IMR-90 (cell line): ENCODE data around the gene UST. TPM values are rescaled to one million over a fixed set of nuclear protein-coding genes. Genes with fewer than 3 reads are reported as not detected.
A peak's percentile ranks its signal among the peaks of the same experiment; 100 is the strongest.

Experiments used
- ATAC-seq: fragments of 200-7000 bp; cut with Tn5 transposase; 2 replicates; pipeline ENCODE4 v1.9.1; 2020; ENCODE audit warnings: low read depth, mild to moderate bottlenecking, moderate library complexity
- BruUV-seq: library from RNA; stranded (reverse); fragments of 400-500 nt; replicated peaks from 2 replicates; lab custom pipeline; 2021; lab: Mats Ljungman, UMichigan
- CTCF ChIA-PET: fragments of 300-600 bp; formaldehyde crosslinking; extraction: SDS; loops from one replicate; lab custom pipeline; 2021; ENCODE audit warnings: antibody characterized with exemption; lab: Yijun Ruan, JAX
- POLR2A ChIA-PET: fragments of 300-600 bp; sonication (Branson Sonifier 250); formaldehyde crosslinking; loops from one replicate; lab custom pipeline; 2022; ENCODE audit warnings: antibody characterized with exemption; ENCODE audit not compliant: unreplicated experiment; lab: Charles Lee
- DNase-seq: peaks from one replicate; pipeline ENCODE4 v3.0.0; 2013
- H2AFZ ChIP-seq: replicated peaks from 2 replicates; pipeline ENCODE3; 2013; ENCODE audit warnings: low read length, mild to moderate bottlenecking; ENCODE audit not compliant: poor library complexity
- H2AK5ac ChIP-seq: 2 replicates; pipeline ENCODE4 v1.6.1; 2013; ENCODE audit warnings: low read depth, low read length, inconsistent platforms
- H2AK9ac ChIP-seq: replicated peaks from 2 replicates; pipeline ENCODE3; 2013; ENCODE audit warnings: mild to moderate bottlenecking, low read depth, low read length, moderate library complexity; ENCODE audit not compliant: poor library complexity
- H2BK120ac ChIP-seq: 2 replicates; pipeline ENCODE4 v1.6.1; 2013; ENCODE audit warnings: low read depth, low read length, inconsistent platforms
- H2BK15ac ChIP-seq: 3 replicates; pipeline ENCODE4 v1.6.1; 2013; ENCODE audit warnings: low read depth, low read length, inconsistent platforms
- H2BK20ac ChIP-seq: 2 replicates; pipeline ENCODE4 v1.6.1; 2013; ENCODE audit warnings: low read depth, mild to moderate bottlenecking, inconsistent platforms, low read length, moderate library complexity
- H2BK5ac ChIP-seq: 2 replicates; pipeline ENCODE4 v1.6.1; 2013; ENCODE audit warnings: mild to moderate bottlenecking, low read depth, low read length, inconsistent platforms; ENCODE audit not compliant: poor library complexity, severe bottlenecking
- H3K14ac ChIP-seq: replicated peaks from 2 replicates; pipeline ENCODE4 v1.6.1; 2013; ENCODE audit warnings: low read depth, low read length, inconsistent platforms
- H3K18ac ChIP-seq: 2 replicates; pipeline ENCODE4 v1.6.1; 2013; ENCODE audit warnings: low read depth, low read length, control low read depth
- H3K23ac ChIP-seq: 2 replicates; pipeline ENCODE4 v1.6.1; 2013; ENCODE audit warnings: low read depth, low read length, inconsistent platforms
- H3K27ac ChIP-seq: 2 replicates; pipeline ENCODE4 v1.5.1; 2013; ENCODE audit warnings: mild to moderate bottlenecking, control low read depth, low read length; ENCODE audit not compliant: insufficient read depth
- H3K27me3 ChIP-seq: 2 replicates; pipeline ENCODE4 v1.6.1; 2013; ENCODE audit warnings: low read length; ENCODE audit not compliant: control insufficient read depth, insufficient read depth
- H3K36me3 ChIP-seq: 2 replicates; pipeline ENCODE4 v1.6.1; 2013; ENCODE audit warnings: low read length, mixed read lengths; ENCODE audit not compliant: control insufficient read depth, insufficient read depth
- H3K4ac ChIP-seq: 2 replicates; pipeline ENCODE4 v1.6.1; 2013; ENCODE audit warnings: low read depth, low read length, inconsistent platforms
- H3K4me1 ChIP-seq: 2 replicates; pipeline ENCODE4 v1.6.1; 2013; ENCODE audit warnings: low read length, mixed read lengths; ENCODE audit not compliant: control insufficient read depth, insufficient read depth
- H3K4me2 ChIP-seq: 2 replicates; pipeline ENCODE4 v1.6.1; 2013; ENCODE audit warnings: low read depth, mild to moderate bottlenecking, control low read depth, low read length, moderate library complexity
- H3K4me3 ChIP-seq: 2 replicates; pipeline ENCODE4 v1.5.1; 2013; ENCODE audit warnings: low read depth, mild to moderate bottlenecking, control low read depth, low read length, moderate library complexity; ENCODE audit not compliant: insufficient read depth
- H3K56ac ChIP-seq: 2 replicates; pipeline ENCODE4 v1.6.1; 2013; ENCODE audit warnings: low read length, inconsistent platforms; ENCODE audit not compliant: insufficient read depth; ENCODE audit errors: extremely low read depth
- H3K79me1 ChIP-seq, 2 experiments: 2 replicates each; pipeline ENCODE4 v1.6.1; 2013; ENCODE audit warnings: low read length in 2 of 2, inconsistent platforms in 1 of 2, low read depth in 1 of 2
- H3K9ac ChIP-seq: 2 replicates; pipeline ENCODE4 v1.6.1; 2013; ENCODE audit warnings: low read depth, low read length, control low read depth
- H3K9me1 ChIP-seq: 2 replicates; pipeline ENCODE4 v1.6.1; 2013; ENCODE audit warnings: low read length, inconsistent platforms; ENCODE audit not compliant: insufficient read depth
- H3K9me3 ChIP-seq: 2 replicates; pipeline ENCODE4 v1.6.1; 2013; ENCODE audit warnings: low read length; ENCODE audit not compliant: control insufficient read depth, insufficient read depth
- H4K20me1 ChIP-seq: 2 replicates; pipeline ENCODE4 v1.6.1; 2013; ENCODE audit warnings: low read length, inconsistent platforms; ENCODE audit not compliant: insufficient read depth
- H4K5ac ChIP-seq: 2 replicates; pipeline ENCODE4 v1.6.1; 2013; ENCODE audit warnings: mild to moderate bottlenecking, low read depth, low read length, control low read depth
- H4K8ac ChIP-seq, 2 experiments: 2 replicates each; pipeline ENCODE4 v1.6.1; 2013; ENCODE audit warnings: low read depth in 2 of 2, low read length in 2 of 2, control low read depth in 1 of 2, inconsistent platforms in 1 of 2
- H4K91ac ChIP-seq: 2 replicates; pipeline ENCODE4 v1.6.1; 2013; ENCODE audit warnings: low read depth, low read length, inconsistent platforms; ENCODE audit not compliant: insufficient read depth
- CEBPB ChIP-seq: IDR thresholded peaks from 2 replicates; pipeline ENCODE4 v1.6.1; 2012; ENCODE audit warnings: low read depth, low read length, improper control_type of control experiment
- MAFK ChIP-seq: IDR thresholded peaks from 2 replicates; pipeline ENCODE4 v1.6.1; 2012; ENCODE audit warnings: low read depth, low read length, improper control_type of control experiment
- RAD21 ChIP-seq: IDR thresholded peaks from 2 replicates; pipeline ENCODE4 v1.6.1; 2012; ENCODE audit warnings: low read length, improper control_type of control experiment
- RFX5 ChIP-seq: IDR thresholded peaks from 2 replicates; pipeline ENCODE4 v1.8.0; 2012; ENCODE audit warnings: low read depth, mild to moderate bottlenecking, low read length, moderate library complexity
- SMC3 ChIP-seq: fragments of 150-350 bp; IDR thresholded peaks from 2 replicates; pipeline ENCODE4 v1.6.1; 2016; ENCODE audit warnings: low read depth, mild to moderate bottlenecking, antibody characterized with exemption, low read length, moderate library complexity
- WGBS, 2 experiments: methylation state at CpG; one replicate each; pipeline versions ENCODE4 v1.1.5 to v1.1.7; 2013; ENCODE audit warnings: missing lambda C conversion rate in 2 of 2; ENCODE audit not compliant: insufficient read length in 1 of 2; ENCODE audit errors: extremely low coverage in 2 of 2; 5-methylcytosine and 5-hydroxymethylcytosine counted together
- dilution Hi-C: fragments of 300-500 bp; cut with HindIII; formaldehyde crosslinking; loops from one replicate; pipeline ENCODE4 v1.14.3; 2018; ENCODE audit warnings: low sequenced_read_pairs; ENCODE audit not compliant: unreplicated experiment
- in situ Hi-C: fragments of 300-500 bp; cut with MboI; formaldehyde crosslinking; loops from 3 replicates; pipeline ENCODE4 v1.14.3; 2019; ENCODE audit warnings: low sequenced_read_pairs, inconsistent platforms, mixed read lengths
- intact Hi-C: fragments of 100-400 bp; cut with micrococcal nuclease; formaldehyde crosslinking; loops from 2 replicates; pipeline ENCODE4 v1.10.0; 2022
- polyA plus RNA-seq, 3 experiments: library from polyadenylated mRNA; depleted of rRNA; stranded (reverse); fragments of >200 nt; gene quantifications; 2 replicates each; pipeline ENCODE4 v1.2.3, GENCODE V29; 2012; ENCODE audit warnings: low replicate concordance in 1 of 3
- total RNA-seq: library from RNA; depleted of rRNA; stranded (reverse); fragments of >200 nt; gene quantifications from 2 replicates; pipeline ENCODE4 v1.2.3, GENCODE V29; 2012

The UST gene
- total and polyA plus RNA-seq, 2 of the 4 experiments (the other 2 are of a cell fraction) = 7.7 to 13.8 TPM

GRCh38 chr6:148979014-148979901 is 232.4 kb downstream of the UST start (continued):
- TF ChIP-seq RFX5 = no peak

- POLR2A ChIA-PET = no interaction called here
Observed at GRCh38 chr6:148980234-148980633, 233.4 kb downstream of the UST start.

More at GRCh38 chr6:148980234-148980633, 233.4 kb downstream of the UST start:
- no peak overlapping the region for H2BK120ac ChIP-seq
- H3K27me3 ChIP-seq = no peaks in the 10 kb centered on the region
- H3K9ac ChIP-seq = no peak overlapping the region
- ATAC-seq (peak; percentile 50; the same call in 1 of the 2 replicates), DNase-seq (peak; percentile 24)
- no peak overlapping the region for H3K4me3 ChIP-seq
- no peak overlapping the region for H4K91ac ChIP-seq
- no peak overlapping the region for H2BK20ac ChIP-seq
- in situ Hi-C loops (no loop called here), intact Hi-C loops (no loop called here), dilution Hi-C loops (no loop called here)
- no peak overlapping the region for H3K56ac ChIP-seq
- H2AK9ac ChIP-seq = no peak overlapping the region
- CTCF ChIA-PET = no interaction called here
- H3K4ac ChIP-seq = no peak overlapping the region
- no peak for TF ChIP-seq RAD21
- no peak for TF ChIP-seq MAFK
- TF ChIP-seq RFX5 = no peak
- no peak for TF ChIP-seq SMC3
- TF ChIP-seq CEBPB = no peak
- H3K9me1 ChIP-seq = no peaks in the 10 kb centered on the region; the same call in 1 of the 2 replicates
- H3K4me2 ChIP-seq = no peak overlapping the region
- 61% methylated on average over 2 of the region's 3 CpGs; no CpG with 5 or more reads in 1 of the 2 experiments for WGBS, 2 experiments
- H4K5ac ChIP-seq = no peak overlapping the region
- no peak overlapping the region for H3K23ac ChIP-seq
- H3K14ac ChIP-seq = no peak overlapping the region
- H3K4me1 ChIP-seq = peaks cover 10% of the 10 kb centered on the region
- no peaks in the 10 kb centered on the region for H4K20me1 ChIP-seq
- no peak overlapping the region for H4K8ac ChIP-seq
- no peaks in the 10 kb centered on the region for H3K9me3 ChIP-seq
- no peak overlapping the region for H2BK15ac ChIP-seq
- H2AFZ ChIP-seq = no peak overlapping the region
- H3K36me3 ChIP-seq = no peaks in the 10 kb centered on the region
- no peak overlapping the region for H2AK5ac ChIP-seq
- no peaks in the 10 kb centered on the region for H3K79me1 ChIP-seq
- H3K27ac ChIP-seq = no peak overlapping the region
- H3K18ac ChIP-seq = no peak overlapping the region
- BruUV-seq = no TSS peak
- no peak overlapping the region for H2BK5ac ChIP-seq
